GM19468 (cell line): ENCODE results near the gene MED26.

Source experiments
- ATAC-seq: cut with Tn5 transposase; IDR thresholded peaks from one replicate; pipeline ENCODE4 v1.9.1; 2021; ENCODE audit warnings: mild to moderate bottlenecking, moderate library complexity, moderate number of reproducible peaks; ENCODE audit not compliant: unreplicated experiment; ENCODE audit errors: extremely low read depth

Gene MED26

GRCh38 chr19:16619457-16619856 lies 8.5 kb downstream of the MED26 start:
- ATAC-seq, result no peak

- ATAC-seq, result no peak
These were observed 9.8 kb downstream of the MED26 start for GRCh38 chr19:16618248-16618647.

GRCh38 chr19:16615808-16616207 lies 12.2 kb downstream of the MED26 start:
- no peak for ATAC-seq

- no peak for ATAC-seq
These were observed 13.1 kb downstream of the MED26 start for GRCh38 chr19:16614941-16615340.

GRCh38 chr19:16613841-16614240 lies 14.2 kb downstream of the MED26 start:
- no peak for ATAC-seq

- no peak for ATAC-seq
These were observed 15.4 kb downstream of the MED26 start for GRCh38 chr19:16612636-16613035.

GRCh38 chr19:16611121-16611520 lies 16.9 kb downstream of the MED26 start:
- no peak for ATAC-seq

- no peak for ATAC-seq
These were observed 18.3 kb downstream of the MED26 start for GRCh38 chr19:16609511-16610200.

GRCh38 chr19:16608290-16608739 lies 19.7 kb downstream of the MED26 start:
- ATAC-seq, result no peak

- ATAC-seq, result no peak
These were observed 20.2 kb downstream of the MED26 start for GRCh38 chr19:16607819-16608218.

- ATAC-seq, result no peak
These were observed 22.4 kb downstream of the MED26 start for GRCh38 chr19:16605553-16605994.

- no peak for ATAC-seq
These were observed 22.9 kb downstream of the MED26 start for GRCh38 chr19:16605115-16605514.

- ATAC-seq, result no peak
These were observed 23.4 kb downstream of the MED26 start for GRCh38 chr19:16604615-16605014.

- ATAC-seq, result no peak
These were observed 24.9 kb downstream of the MED26 start for GRCh38 chr19:16603090-16603489.

- no peak for ATAC-seq
These were observed 26.5 kb downstream of the MED26 start for GRCh38 chr19:16601378-16602052.

GRCh38 chr19:16600824-16601223 lies 27.2 kb downstream of the MED26 start:
- no peak for ATAC-seq

GRCh38 chr19:16599655-16600346 lies 28.2 kb downstream of the MED26 start:
- ATAC-seq, result no peak

- ATAC-seq, result no peak
These were observed 29.2 kb downstream of the MED26 start for GRCh38 chr19:16598848-16599247.

GRCh38 chr19:16596399-16596798 lies 31.6 kb downstream of the MED26 start:
- no peak for ATAC-seq

GRCh38 chr19:16595097-16595496 lies 32.9 kb downstream of the MED26 start:
- no peak for ATAC-seq

GRCh38 chr19:16594681-16595091 lies 33.3 kb downstream of the MED26 start:
- ATAC-seq, result no peak
